Cerebellar cortex (tissue), 1 donor: ENCODE results near the gene GRID2.
"Not testable (repeated sequence)": the region's sequence is repeated elsewhere in the genome, so short reads cannot be mapped to it uniquely, and the experiment has no call there.

Experiments used
- DNase-seq: peaks from one replicate; pipeline ENCODE4 v3.0.0-alpha.2; 2015; ENCODE audit warnings: low spot score

Gene GRID2

GRCh38 chr4:93317561-93317960 lies 1013.8 kb downstream of the GRID2 start:
- no peak for DNase-seq

GRCh38 chr4:93319041-93319440 lies 1015.3 kb downstream of the GRID2 start:
- no peak for DNase-seq

- no peak for DNase-seq
These were observed 1016.6 kb downstream of the GRID2 start for GRCh38 chr4:93320356-93320755.

- no peak for DNase-seq
These were observed 1023.6 kb downstream of the GRID2 start for GRCh38 chr4:93327346-93327745.

GRCh38 chr4:93334003-93334402 lies 1030.2 kb downstream of the GRID2 start:
- no peak for DNase-seq

GRCh38 chr4:93337196-93337595 lies 1033.4 kb downstream of the GRID2 start:
- no peak for DNase-seq

- DNase-seq: no peak
These were observed 1039.0 kb downstream of the GRID2 start for GRCh38 chr4:93342738-93343137.

- DNase-seq: no peak
These were observed 1043.1 kb downstream of the GRID2 start for GRCh38 chr4:93346840-93347239.

- no peak for DNase-seq
These were observed 1045.1 kb downstream of the GRID2 start for GRCh38 chr4:93348896-93349295.

GRCh38 chr4:93351846-93352245 lies 1048.1 kb downstream of the GRID2 start:
- no peak for DNase-seq

GRCh38 chr4:93355411-93355810 lies 1051.6 kb downstream of the GRID2 start:
- DNase-seq: no peak

GRCh38 chr4:93359586-93359985 lies 1055.8 kb downstream of the GRID2 start:
- DNase-seq: no peak

- not testable (repeated sequence) for DNase-seq
These were observed 1062.5 kb downstream of the GRID2 start for GRCh38 chr4:93366169-93366755.

- DNase-seq: no peak
These were observed 1065.2 kb downstream of the GRID2 start for GRCh38 chr4:93368968-93369367.

GRCh38 chr4:93370256-93370655 lies 1066.5 kb downstream of the GRID2 start:
- DNase-seq: no peak

GRCh38 chr4:93373893-93374860 lies 1070.4 kb downstream of the GRID2 start:
- no peak for DNase-seq

GRCh38 chr4:93384241-93384640 lies 1080.5 kb downstream of the GRID2 start:
- no peak for DNase-seq

GRCh38 chr4:93384887-93385286 lies 1081.1 kb downstream of the GRID2 start:
- DNase-seq: no peak

GRCh38 chr4:93394545-93395081 lies 1090.8 kb downstream of the GRID2 start:
- no peak for DNase-seq

- DNase-seq: no peak
These were observed 1092.5 kb downstream of the GRID2 start for GRCh38 chr4:93396272-93396671.

- no peak for DNase-seq
These were observed 1099.8 kb downstream of the GRID2 start for GRCh38 chr4:93403571-93403970.

GRCh38 chr4:93407493-93408275 lies 1103.9 kb downstream of the GRID2 start:
- no peak for DNase-seq
